BE2C (cell line): ENCODE measurements around the gene TGFBRAP1.

Experiments used
- DNase-seq: peaks from one replicate; pipeline ENCODE4 v3.0.0-alpha.2; 2020
- H3K27me3 ChIP-seq: fragments of 250-450 bp; sonication (Bioruptor Pico); 2 replicates; pipeline ENCODE4 v1.5.1; 2020; ENCODE audit warnings: mild to moderate bottlenecking
- H3K36me3 ChIP-seq: fragments of 250-450 bp; sonication (Bioruptor Pico); 2 replicates; pipeline ENCODE4 v1.5.1; 2020; ENCODE audit warnings: mild to moderate bottlenecking
- H3K4me1 ChIP-seq: fragments of 250-450 bp; sonication (Bioruptor Pico); 2 replicates; pipeline ENCODE4 v1.5.1; 2020
- H3K4me3 ChIP-seq: 2 replicates; pipeline ENCODE4 v1.5.1; 2011; ENCODE audit warnings: low read depth, low read length
- H3K9me3 ChIP-seq: fragments of 250-450 bp; sonication (Bioruptor Pico); 2 replicates; pipeline ENCODE4 v1.5.1; 2020
- CTCF ChIP-seq: IDR thresholded peaks from 2 replicates; pipeline ENCODE4 v1.5.1; 2012; ENCODE audit warnings: mild to moderate bottlenecking, low read depth, low read length

The TGFBRAP1 gene

GRCh38 chr2:105376010-105376409 is 46.5 kb upstream of the TGFBRAP1 start:
- H3K4me1 ChIP-seq = peaks cover 8% of the 10 kb centered on the region
- DNase-seq = no peak
- H3K36me3 ChIP-seq = peaks cover 13% of the 10 kb centered on the region
- no peaks in the 10 kb centered on the region for H3K27me3 ChIP-seq
- H3K9me3 ChIP-seq = no peaks in the 10 kb centered on the region
- no peak overlapping the region for H3K4me3 ChIP-seq
- no peak for TF ChIP-seq CTCF

GRCh38 chr2:105375001-105375561 is 45.5 kb upstream of the TGFBRAP1 start:
- Histone ChIP-seq H3K4me3 (no peak overlapping the region), H3K4me1 (peaks cover 8% of the 10 kb centered on the region), H3K36me3 (peaks cover 9% of the 10 kb centered on the region), H3K27me3 (no peaks in the 10 kb centered on the region), H3K9me3 (no peaks in the 10 kb centered on the region)
- TF ChIP-seq CTCF = no peak
- DNase-seq = no peak

GRCh38 chr2:105373895-105374401 is 44.4 kb upstream of the TGFBRAP1 start:
- H3K4me3 ChIP-seq = no peak overlapping the region
- TF ChIP-seq CTCF = no peak
- no peaks in the 10 kb centered on the region for H3K9me3 ChIP-seq
- peaks cover 15% of the 10 kb centered on the region for H3K36me3 ChIP-seq
- no peak for DNase-seq
- peaks cover 7% of the 10 kb centered on the region for H3K4me1 ChIP-seq
- H3K27me3 ChIP-seq = no peaks in the 10 kb centered on the region

GRCh38 chr2:105373344-105373781 is 43.8 kb upstream of the TGFBRAP1 start:
- Histone ChIP-seq H3K4me3 (no peak overlapping the region), H3K36me3 (peaks cover 20% of the 10 kb centered on the region), H3K27me3 (no peaks in the 10 kb centered on the region), H3K9me3 (no peaks in the 10 kb centered on the region), H3K4me1 (peaks cover 3% of the 10 kb centered on the region; the same call in 1 of the 2 replicates)
- no peak for TF ChIP-seq CTCF
- DNase-seq = no peak

GRCh38 chr2:105371810-105372209 is 42.3 kb upstream of the TGFBRAP1 start:
- no peaks in the 10 kb centered on the region for H3K4me1 ChIP-seq
- H3K27me3 ChIP-seq = no peaks in the 10 kb centered on the region
- DNase-seq = no peak
- no peak for TF ChIP-seq CTCF
- no peak overlapping the region for H3K4me3 ChIP-seq
- no peaks in the 10 kb centered on the region for H3K9me3 ChIP-seq
- peaks cover 23% of the 10 kb centered on the region for H3K36me3 ChIP-seq

- H3K36me3 ChIP-seq = peaks cover 26% of the 10 kb centered on the region
- TF ChIP-seq CTCF = no peak
- H3K4me1 ChIP-seq = no peaks in the 10 kb centered on the region
- no peaks in the 10 kb centered on the region for H3K27me3 ChIP-seq
- no peaks in the 10 kb centered on the region for H3K9me3 ChIP-seq
- no peak overlapping the region for H3K4me3 ChIP-seq
- no peak for DNase-seq
Observed at GRCh38 chr2:105371156-105371555, 41.6 kb upstream of the TGFBRAP1 start.
